Ramos (cell line): ENCODE measurements around the gene NR2C2.

Experiments
- in situ Hi-C: fragments of 300-500 bp; cut with MboI; formaldehyde crosslinking; loops from one replicate; pipeline ENCODE4 v1.14.3; 2022; ENCODE audit warnings: low sequenced_read_pairs; ENCODE audit not compliant: unreplicated experiment

The NR2C2 gene

DNA sequence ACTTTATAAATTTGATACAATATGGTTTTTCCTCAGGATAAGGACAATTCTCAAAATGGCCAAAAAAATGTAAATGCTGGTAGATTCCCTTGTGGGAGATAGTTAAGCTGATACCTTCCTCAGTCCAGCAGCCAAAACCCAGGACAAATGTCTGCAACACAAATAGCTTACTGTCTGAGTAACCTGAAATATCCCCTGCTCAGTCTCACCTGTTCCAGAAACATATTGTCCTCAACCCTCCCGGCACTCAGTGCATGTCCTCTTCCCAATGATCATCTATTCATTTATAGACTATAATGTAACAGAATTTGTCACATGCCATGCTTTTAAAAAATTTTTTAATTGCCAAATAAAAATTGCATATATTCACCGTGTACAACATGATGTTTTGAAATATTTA is 139.3 kb downstream of the NR2C2 start:
- in situ Hi-C loops = no loop called here

DNA sequence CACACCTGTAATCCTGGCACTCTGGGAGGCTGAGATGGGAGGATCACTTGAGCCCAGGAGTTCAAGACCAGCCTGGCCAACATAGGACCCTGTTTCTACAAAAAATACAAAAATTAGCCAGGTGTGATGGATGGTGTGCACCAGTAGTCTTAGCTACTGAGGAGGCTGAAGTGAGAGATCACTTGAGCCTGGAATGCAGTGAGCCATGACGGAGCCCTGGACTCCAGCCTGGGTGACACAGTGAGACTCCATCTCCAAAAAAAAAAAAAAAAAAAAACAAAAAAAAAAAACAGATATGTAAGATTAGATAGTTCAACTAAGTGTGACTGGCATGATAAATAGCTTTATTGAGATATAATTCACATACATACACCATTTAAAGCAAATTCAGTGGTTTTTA is 141.8 kb downstream of the NR2C2 start:
- in situ Hi-C loops = no loop called here

DNA sequence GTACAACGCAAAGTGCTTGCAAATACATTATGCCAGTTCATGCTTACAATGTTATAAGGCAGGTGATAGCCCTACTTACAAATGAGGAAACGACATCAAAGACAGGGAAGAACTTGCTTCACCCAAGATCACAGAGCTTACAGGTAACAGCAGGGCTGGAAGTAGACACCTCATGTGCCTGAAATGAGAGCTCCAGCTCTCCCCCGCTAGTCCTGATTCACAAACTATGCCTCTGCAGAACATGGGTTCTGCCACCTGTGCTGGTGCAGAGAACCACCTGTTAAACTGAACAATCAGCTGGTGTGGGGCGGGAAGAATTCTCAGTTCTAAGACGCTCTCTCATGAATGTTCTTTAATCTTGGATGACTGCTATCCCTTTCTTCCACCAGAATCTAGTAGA is 144.2 kb downstream of the NR2C2 start:
- in situ Hi-C loops = no loop called here

DNA sequence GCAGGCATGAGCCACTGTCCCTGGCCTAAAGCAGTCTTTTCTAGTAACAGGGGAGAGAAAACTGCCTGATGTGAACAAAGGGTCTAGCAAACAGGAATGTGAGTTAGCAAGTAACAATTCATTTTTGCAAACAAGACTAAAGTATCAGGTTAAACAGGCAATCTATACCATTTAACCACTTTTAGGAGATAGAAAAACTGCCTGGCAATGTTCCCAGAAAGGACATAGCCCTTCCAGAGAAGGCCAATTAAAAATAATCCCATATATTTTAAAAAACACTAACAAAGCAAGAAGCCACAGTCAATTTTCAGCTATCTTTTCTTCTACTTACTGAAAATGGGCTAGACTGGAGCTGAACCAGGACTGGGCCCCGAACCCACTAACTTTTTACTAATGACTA is 145.3 kb downstream of the NR2C2 start:
- in situ Hi-C loops = no loop called here

DNA sequence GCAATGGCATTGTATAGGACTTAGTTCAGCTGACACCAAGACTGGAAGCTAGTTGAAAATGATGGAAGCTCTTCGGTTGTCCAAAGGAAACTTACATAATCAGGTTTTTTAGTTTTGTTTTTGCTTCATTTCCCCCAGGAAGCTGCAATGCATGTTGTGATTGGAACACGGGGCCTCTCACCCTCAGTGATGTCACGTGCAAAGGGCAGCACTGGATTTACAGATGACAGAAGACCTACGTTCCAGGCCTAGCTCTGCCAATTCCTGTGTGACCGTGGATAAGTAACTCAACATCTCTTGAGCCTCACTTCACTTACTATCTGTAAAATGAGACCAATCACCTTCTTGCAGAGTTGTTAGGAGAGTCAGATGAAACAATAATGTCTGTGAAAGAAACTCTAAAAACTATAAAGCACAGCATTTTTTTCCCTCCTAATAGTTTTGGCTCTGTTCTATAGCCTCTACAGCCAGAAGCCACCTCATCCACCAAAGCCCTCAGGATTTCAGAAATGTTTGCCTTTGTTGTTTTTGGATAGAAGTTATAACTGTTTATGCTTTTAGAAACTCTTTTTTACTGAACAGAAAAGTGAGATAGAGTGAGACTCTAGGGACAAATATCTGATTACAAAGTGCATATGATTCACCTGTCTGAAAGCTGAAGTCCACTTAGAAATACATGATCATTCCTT is 146.9 kb downstream of the NR2C2 start:
- in situ Hi-C loops = no loop called here

DNA sequence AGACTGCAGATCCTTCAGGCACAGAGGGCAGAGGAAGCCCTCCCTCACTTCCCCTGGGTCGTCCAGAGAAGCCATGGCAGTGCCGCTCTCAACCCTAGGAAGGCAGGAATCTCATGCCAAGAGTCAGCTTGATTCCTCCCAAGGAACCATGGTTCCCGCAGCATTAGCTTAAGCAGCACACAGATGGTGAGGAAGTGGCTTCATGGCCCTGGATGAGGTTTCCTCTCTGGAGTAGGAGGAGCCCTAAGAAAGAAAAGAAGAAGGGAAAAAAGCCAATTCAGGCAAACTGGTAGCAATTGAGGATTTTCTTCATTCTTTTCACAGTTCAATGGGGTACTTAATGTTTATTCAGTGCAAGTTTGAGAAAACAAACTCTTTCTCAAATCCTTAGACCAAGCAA is 148.7 kb downstream of the NR2C2 start:
- in situ Hi-C loops = no loop called here

DNA sequence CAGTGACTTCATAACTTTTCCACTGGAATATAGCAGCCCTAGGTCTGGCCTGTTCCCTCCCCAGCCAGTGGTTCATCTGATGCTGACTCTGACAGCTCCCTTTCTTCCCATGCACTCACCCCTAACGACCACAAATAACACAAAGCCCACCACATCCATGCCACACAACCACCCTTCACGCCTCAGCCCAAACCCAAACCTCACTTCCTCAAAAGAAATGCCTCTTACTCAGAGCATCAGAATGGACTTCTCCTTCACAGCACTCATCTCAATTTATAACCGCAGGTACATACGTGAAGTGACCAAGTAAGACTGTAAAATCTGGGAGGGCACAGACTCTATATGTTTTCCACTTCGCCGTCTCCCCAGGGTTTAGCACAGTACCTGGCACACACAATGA is 150.5 kb downstream of the NR2C2 start:
- in situ Hi-C loops = no loop called here
